Measurements from ENCODE around the gene MTF1.

DNA sequence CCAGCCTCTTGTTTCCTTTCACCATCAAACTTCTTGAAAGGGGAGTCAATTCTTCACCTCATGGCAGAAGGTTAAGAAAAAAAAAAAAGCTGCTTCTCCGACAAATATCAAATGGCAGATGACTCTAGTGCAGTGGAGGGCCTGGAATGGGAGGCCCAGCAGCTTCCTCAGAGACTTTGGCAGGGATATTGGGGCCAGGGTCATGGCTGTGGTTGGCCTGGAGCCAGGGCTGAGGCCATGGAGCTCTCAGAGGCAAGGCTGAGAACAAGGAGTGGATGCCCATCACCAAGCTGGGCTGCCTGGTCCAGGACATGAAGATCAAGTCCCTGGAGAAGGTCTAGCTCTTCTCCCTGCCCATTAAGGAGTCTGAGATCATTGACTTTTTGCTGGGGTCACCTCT lies 18.7 kb downstream of the MTF1 start:
- TF ChIP-seq POLR2A (IDR thresholded peaks at IDR 0.05; ENCODE audit: low read length) = no peak
- TF ChIP-seq GATA1 (IDR thresholded peaks at IDR 0.05; ENCODE audit: low read depth, low read length) = no peak

Data from erythroblast (primary cell).